D721Med (cell line): Measurements from ENCODE around the gene SP3.

ENCODE experiments used
- DNase-seq: peaks from one replicate; pipeline ENCODE4 v3.0.0; 2011; ENCODE audit warnings: low spot score; ENCODE audit not compliant: insufficient read length
- FAIRE-seq: peaks from 2 replicates; lab custom pipeline; 2011; peaks lifted over from hg19 to GRCh38; lab: Jason Lieb, UNC
- CTCF ChIP-seq: IDR thresholded peaks from 2 replicates; pipeline ENCODE4 v1.5.1; 2012; ENCODE audit warnings: mild to moderate bottlenecking, control low read depth; ENCODE audit not compliant: insufficient read depth; ENCODE audit errors: missing control alignments

The SP3 gene

GRCh38 chr2:173982182-173982714, 17.1 kb upstream of the SP3 start:
- TF ChIP-seq CTCF: no peak
- DNase-seq (no peak), FAIRE-seq (no peak)

DNA sequence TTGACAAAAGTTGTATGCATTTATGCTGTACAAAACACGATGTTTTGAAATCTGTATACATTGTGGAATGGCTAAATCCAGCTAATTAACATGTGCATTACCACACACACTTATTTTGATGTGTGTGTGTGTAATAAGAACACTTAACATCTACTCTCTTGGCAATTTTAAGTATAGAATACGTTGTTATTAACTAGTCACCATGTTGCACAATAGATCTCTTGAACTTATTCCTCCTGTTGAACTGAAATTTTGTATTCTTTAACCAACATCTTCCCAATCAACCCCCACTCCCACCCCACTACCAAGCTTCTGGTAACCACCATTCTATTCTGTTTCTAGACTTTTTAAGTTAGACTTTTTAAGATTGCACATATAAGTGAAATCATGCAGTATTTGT, 16.3 kb upstream of the SP3 start:
- DNase-seq: no peak
- TF ChIP-seq CTCF: no peak
- no peak for FAIRE-seq

DNA sequence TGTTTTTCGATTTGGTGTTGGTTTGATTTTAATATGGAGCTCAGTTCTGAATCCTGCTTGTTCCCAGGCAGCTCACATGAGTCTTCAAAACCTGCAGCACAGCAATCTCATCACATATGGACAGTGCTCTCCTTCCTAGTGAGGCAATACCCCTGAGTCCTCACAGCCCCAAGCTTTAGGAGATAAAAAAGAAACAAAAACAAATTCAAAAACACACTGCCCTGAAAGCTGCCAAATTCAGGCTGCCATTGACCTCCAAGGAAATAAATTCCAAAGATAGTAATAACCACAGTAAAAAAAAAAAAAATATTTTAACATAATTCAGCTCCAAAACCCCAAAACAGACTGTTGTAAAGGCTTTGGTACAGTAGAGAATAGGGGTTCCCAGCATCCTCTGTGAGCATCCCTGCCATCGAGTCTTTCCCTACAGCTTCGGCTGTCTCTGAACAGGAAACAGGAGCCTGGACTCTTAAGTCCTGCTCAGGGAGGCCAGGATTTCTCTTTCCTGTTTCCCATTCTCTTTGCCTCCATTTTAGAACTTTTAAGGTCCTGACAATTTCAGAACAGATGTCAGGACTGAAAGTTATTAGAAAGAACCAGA, 14.7 kb upstream of the SP3 start:
- FAIRE-seq: no peak
- TF ChIP-seq CTCF: no peak
- no peak for DNase-seq

DNA sequence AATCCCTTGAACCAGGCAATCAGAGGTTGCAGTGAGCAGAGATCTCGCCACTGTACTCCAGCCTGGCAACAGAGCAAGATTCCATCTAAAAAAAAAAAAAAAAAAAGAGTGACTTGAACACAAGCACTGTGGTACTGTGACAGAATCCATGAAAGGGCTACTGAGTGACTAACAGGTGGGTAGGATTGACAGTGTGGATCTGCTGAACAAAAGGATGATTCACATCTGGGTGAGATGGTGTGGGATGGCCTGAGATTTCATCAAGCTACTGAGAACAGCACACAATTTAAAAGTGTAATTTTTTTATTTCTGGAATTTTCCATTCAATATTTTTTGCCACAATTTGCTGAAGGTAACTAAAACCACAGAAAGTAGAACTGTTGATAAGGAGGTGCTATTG, 13.3 kb upstream of the SP3 start:
- FAIRE-seq (no peak), DNase-seq (no peak)
- no peak for TF ChIP-seq CTCF

DNA sequence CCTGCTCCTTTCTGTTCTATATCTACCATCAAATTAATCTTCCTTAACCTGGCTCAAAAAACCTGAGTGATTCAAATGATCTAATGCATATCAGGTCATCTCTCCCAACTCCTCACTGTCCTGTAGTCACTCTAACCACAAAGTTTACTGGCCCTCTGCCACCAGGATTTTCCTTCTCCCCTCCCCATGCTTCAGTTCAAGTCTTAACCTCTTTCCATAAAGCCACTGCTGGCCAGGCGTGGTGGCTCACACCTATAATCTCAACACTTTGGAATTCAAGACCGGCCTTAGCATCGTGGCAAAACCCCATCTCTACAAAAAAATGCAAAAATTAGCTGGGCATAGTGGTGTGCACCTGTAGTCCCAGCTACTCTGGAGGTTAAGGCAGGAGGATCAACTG, 7.5 kb upstream of the SP3 start:
- TF ChIP-seq CTCF: no peak

DNA sequence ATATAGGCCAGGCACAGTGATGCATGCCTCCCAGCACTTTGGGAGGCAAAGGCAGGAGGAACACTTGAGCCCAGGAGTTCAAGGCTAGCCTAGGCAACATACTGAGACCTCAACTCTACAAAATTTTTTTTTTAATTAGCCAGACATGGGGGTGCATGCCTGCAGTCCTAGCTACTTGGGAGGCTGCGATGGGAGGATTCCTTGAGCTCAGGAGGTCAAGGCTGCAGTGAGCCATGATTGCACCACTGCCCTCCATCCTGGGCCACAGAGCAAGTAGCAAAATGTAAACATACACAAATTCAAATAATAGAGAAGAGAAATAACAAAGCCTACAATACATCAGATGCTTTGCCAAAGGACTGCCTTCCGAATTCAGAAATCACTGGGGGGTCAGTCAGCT, 7.0 kb upstream of the SP3 start:
- FAIRE-seq (no peak), DNase-seq (no peak)
- no peak for TF ChIP-seq CTCF

More for the DNA sequence above, 7.5 kb upstream of the SP3 start:
- DNase-seq: no peak
- no peak for FAIRE-seq

DNA sequence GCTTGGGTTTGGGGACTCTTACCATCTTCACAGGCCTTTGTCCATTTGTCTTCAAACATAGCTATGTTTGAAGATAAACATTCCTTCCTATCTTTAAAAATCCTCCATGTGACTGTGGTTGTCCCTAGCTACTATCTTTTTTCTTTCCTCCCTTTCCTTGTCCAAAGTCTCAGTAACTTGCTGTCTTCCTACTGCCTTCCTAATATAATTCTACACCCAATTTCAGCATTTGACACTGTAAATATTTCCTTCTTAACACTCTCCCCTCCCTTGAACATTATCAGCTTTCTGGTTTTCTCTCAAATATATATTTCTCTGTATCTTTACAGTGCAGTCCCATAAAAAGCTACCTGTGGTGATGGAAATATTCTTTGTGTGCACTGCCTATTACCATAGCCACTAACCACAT, 5.3 kb upstream of the SP3 start:
- no peak for TF ChIP-seq CTCF
- DNase-seq (no peak), FAIRE-seq (no peak)
